DMS53 (cell line): ENCODE results near the gene ZNF549.
"Not testable (repeated sequence)": the region's sequence is repeated elsewhere in the genome, so short reads cannot be mapped to it uniquely, and the experiment has no call there.

Experiments
- DNase-seq: peaks from one replicate; lab custom pipeline; 2025; lab: John Stamatoyannopoulos, UW

ZNF549 gene

DNA sequence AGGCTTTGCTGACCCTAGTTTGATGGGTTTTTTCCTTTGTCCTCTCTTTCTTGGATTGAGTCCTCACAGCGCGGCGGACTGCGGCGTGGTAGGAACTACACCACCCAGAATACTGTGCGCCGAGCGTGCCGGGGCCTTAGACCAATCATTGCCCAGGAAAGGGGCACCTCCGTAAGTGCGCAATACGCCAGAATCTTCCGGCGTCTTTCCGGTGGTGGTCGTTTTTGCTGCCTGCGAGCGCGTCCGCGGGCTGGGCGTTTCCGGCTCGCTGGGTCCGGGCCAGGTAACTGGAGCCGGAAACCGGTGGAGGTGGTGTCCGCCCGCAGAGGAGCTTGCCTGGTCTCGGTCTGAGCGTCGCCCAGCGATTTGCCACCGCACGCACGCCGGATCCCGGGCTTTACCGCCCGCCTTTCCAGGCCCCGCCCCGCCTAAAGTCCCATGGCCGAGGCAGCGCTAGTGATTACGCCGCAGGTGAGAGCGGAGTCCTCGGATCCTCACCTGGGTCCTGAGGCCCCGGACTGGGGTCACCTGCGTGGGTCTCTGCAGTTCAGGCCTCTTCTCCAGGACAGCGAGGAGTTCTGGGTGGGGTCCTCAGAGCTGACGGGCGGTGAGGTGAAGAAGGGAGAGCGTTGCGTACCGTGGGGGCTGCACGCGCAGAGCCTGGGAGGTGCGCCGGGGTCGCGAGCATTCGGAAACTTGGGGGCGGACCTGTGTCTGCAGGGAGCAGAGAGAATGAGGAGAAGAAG lies at the start of gene ZNF549:
TSS of gene ZNF549 (plus strand) at position 221 of the 746 bp plus-strand sequence. CDS start at position 439, 218 bp downstream.
- DNase-seq, result peak; percentile 97

DNA sequence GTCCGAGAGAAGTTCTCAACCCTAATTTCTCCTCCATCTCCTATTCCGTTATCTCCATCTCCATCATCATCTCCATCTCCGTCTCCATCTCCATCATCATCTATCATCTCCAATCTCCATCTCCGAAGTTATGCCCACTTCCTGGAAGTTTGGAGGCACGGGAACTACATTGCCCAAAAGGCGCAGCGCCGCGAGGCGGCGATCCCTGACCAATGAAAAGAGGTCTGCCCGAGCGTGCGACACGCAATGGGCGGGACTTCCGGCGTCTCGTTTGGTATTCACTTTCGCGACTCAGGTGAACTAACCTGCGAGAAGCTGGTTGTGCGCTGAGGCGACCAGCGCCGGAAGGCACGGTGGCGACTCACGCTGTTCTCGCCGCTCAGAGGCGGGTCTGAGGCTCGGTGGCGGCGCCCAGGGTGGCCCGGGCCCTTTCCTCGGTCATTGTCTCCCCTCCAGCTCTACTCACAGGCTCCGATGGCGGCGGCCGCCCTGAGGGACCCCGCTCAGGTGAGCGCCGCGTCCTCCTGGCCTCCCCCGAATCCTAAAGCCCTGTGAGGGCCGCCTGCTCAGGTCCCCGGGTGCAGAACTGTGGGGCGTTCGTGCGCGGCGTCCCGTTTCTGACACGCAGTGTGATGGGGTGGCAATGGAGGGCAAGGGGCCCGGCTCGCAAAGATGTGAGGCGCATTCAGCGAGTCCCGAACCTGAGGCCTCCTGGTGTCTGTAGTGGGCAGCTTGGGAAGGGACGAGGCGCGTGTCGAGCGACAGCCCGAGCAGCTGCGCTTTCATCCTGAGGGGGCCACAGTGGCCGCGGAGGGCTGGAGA lies 39.5 kb upstream of the ZNF549 start, which contains the start of gene ZNF419:
TSS of gene ZNF419 (plus strand) at position 274 of the 822 bp plus-strand sequence. CDS start at position 475, 201 bp downstream.
- peak; percentile 98 for DNase-seq

DNA sequence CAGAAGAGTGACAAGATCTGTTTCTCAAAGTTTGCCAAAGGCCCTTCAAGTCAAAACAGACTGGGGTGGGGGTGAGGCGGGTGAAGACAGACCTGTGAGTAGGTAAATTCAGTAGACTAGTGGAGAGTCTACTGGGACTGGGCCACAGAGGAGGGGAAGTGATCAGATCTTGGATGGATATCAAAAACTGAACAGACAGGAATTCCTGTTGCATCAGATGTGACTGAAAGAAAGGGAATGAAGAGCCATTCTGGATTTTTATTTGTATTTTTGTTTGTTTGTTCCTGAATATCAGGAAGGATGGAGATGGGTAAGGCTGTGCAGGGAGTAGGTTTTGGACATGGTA lies 38.9 kb upstream of the ZNF549 start:
- DNase-seq, result not testable (repeated sequence)

DNA sequence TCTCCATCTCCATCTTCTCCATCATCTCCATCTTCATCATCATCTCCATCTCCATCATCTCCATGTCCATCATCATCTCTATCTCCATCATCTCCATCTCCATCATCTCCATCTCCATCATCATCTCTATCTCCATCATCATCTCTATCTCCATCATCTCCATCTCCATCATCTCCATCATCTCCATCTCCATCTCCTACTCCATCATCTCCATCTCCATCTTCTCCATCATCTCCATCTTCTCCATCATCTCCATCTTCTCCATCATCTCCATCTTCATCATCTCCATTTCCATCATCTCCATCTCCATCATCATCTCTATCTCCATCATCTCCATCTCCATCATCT lies 27.9 kb upstream of the ZNF549 start:
- not testable (repeated sequence) for DNase-seq

DNA sequence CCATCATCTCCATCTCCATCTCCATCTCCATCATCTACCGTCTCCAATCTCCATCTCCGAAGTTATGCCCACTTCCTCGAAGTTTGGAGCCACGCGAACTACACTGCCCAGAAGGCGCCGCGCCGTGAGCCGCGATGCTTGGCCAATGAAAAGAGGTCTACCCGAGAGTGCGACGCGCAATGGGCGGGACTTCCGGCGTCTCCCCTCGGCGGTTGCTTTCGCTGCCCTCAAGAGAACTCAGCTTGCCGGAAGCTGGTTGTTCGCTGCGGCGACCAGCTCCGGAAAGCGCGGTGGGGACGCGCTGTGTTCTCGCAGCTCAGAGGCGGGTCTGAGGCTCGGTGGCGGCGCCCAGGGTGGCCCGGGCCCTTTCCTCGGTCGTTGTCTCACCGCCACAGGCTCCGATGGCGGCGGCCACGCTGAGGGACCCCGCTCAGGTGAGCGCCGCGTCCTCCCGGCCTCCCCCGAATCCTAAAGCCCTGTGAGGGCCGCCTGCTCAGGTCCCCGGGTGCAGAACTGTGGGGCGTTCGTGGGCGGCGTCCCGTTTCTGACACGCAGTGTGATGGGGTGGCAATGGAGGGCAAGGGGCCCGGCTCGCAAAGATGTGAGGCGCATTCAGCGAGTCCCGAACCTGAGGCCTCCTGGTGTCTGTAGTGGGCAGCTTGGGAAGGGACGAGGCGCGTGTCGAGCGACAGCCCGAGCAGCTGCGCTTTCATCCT lies 27.3 kb upstream of the ZNF549 start, which contains the start of gene ZNF773:
TSS of gene ZNF773 (plus strand) at position 259 of the 716 bp plus-strand sequence. CDS start at position 402, 143 bp downstream.
- not testable (repeated sequence) for DNase-seq

DNA sequence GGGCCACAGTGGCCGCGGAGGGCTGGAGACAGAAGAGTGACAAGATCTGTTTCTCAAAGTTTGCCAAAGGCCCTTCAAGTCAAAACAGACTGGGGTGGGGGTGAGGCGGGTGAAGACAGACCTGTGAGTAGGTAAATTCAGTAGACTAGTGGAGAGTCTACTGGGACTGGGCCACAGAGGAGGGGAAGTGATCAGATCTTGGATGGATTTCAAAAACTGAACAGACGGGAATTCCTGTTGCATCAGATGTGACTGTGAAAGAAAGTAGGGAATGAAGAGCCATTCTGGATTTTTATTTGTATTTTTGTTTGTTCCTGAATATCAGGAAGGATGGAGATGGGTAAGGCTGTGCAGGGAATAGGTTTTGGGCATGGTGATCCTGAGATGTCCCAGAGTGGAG lies 26.8 kb upstream of the ZNF549 start:
- DNase-seq, result not testable (repeated sequence)

DNA sequence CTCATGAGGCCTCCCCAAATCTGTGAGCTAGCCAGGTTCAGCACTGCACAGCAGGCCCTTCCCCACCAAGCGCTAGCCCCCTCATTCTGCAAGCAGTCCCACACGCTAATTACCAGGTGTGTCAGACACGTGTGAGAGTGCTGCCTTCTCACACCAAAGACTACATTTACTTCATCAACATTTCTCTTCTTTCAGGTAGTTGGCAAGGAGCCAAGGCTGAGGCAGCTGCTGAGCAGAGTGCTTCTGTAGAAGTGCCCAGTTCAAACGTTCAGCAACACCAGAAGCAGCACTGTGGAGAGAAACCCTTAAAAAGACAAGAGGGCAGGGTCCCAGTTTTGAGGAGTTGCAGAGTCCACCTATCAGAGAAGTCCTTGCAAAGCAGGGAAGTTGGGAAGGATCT lies 21.0 kb upstream of the ZNF549 start:
- DNase-seq, result peak; percentile 73

DNA sequence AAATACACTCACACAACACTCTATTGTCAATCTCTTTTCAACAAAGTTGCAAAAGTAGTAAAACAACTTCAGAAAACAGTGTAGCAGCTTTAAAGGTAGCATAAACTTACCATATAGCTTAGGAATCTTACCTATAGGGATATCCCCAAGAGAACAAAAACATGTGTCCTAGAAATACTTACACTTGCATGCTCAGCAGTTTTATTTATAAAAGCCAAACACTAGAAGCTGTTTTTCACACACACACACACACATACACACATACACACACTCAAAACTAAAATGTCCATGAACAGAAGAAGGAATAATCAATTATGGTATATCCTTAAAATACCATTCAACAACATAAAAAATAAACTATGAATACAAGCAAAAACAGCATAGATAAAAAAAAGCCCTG lies 15.7 kb upstream of the ZNF549 start:
- DNase-seq, result no peak

DNA sequence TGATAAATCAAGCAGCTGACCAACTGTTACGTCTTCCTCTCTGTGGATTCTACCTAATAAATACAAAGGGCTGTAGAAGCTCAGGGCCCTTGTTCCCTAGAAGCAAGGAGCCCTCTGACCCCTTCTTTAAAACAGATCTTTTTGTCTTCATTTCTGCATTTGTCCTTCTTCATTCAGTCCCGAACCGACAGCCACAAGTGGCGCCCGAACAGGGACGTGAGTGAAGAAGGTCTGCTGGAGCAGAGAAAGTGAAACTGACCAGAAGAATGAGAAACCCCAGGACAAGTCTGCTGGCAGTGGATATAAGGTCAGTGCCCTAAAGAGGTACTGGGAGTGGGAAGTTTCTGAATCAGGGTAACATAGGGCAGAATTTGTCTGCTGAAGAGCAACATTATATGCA lies 14.3 kb upstream of the ZNF549 start:
- peak; percentile 15 for DNase-seq

DNA sequence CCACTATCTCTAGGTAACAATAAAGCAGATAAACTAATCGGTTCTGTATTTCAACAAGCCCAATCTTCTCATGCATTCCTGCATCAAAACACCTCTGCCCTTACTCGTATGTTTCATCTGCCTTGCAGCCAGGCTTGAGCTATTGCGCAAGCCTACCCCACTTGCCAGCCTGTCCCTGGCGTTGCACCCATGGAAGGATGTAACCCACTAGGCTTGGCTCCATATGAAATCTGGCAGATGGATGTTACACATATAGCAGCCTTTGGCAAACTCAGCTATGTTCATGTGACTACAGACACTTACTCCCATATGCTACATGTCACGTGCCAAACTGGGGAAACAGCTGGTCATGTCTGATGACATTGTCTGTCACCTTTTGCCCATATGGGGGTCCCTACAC lies 11.9 kb upstream of the ZNF549 start:
- no peak for DNase-seq

DNA sequence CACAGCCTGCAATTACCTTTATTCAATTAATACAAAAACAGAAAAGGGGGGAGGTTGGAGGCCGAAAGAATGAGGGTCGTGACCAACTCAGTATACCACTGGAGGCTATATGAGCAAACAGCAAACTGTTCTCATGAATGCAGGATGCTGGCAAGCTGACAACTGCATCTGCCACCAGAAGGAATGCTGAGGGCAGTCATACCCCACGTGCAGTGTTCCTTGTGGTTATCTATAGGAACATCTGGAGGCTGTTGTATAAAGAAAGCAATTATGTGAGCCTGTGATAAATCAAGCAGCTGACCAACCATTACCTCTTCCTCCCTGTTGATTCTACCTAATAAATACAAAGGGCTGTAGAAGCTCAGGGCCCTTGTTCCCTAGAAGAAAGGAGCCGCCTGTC lies 9.1 kb upstream of the ZNF549 start:
- not testable (repeated sequence) for DNase-seq

DNA sequence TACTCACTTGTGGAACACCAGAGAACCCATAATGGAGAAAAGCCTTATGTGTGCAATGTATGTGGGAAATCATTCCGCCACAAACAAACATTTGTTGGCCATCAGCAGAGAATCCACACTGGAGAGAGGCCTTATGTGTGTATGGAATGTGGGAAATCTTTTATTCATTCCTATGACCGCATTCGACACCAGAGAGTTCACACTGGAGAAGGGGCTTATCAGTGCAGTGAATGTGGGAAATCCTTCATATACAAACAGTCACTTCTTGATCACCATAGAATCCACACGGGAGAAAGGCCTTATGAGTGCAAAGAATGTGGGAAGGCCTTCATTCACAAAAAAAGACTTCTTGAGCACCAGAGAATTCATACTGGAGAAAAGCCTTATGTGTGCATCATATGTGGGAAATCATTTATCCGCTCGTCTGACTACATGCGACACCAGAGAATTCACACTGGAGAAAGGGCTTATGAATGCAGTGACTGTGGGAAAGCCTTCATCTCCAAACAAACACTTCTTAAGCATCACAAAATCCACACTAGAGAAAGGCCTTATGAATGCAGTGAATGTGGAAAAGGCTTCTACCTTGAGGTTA lies 10.9 kb downstream of the ZNF549 start:
- DNase-seq, result no peak

DNA sequence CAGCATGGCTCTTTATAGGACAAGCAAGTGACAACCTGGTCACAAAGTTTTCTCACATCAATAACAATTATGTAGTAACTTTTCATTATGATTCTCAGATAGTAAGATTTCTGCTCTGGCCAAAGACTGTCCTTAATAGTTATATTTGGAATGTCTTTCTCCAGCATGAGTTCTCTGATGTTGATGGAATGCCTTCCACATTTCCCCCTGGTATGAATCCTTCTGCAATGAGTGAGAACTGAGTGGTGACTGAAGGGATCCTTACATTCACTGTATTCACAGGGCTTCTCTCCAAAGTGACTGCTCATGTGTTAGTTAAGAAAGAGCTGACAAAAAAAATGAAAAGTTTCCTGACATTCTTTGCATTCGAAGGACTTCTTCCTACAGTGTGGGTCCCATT lies 19.4 kb downstream of the ZNF549 start:
- no peak for DNase-seq

DNA sequence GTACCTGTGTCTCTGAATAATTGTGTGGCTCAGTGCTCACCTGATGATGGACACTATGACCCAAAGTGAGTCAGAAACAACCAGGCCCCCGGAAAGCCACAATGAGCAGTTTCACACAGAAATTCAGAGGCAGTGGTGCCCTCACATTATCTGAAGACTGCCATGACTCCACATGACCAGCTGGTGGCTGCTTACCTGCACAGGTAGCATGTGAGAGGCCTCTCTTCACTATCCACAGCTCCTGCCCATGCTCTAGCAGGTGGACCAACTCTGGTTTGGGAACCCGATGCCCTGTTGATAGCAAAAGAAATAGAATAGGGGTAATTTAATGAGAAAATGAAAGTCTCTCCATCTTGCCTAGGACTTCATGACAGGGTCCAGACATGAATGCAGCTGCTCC lies 25.3 kb downstream of the ZNF549 start:
- peak; percentile 15 for DNase-seq

DNA sequence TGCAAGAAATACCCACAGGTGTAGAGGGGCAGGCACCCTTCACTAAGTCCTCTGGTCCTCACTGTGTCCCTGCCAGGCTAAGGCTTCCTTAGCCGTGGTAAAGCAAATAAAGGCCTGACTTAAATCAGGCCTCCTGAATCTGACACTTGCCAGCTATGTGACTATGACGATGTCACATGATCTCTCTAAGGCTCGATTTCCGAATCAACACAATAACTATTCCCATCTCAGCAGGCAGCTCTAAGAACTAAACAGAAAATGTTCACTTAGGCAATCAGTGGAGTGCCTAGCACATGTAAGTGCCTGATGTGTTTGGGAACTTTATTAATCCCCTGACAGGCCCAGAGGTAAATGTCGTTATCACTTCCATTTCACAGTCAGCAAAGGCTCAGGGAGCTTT lies 30.5 kb downstream of the ZNF549 start:
- no peak for DNase-seq

DNA sequence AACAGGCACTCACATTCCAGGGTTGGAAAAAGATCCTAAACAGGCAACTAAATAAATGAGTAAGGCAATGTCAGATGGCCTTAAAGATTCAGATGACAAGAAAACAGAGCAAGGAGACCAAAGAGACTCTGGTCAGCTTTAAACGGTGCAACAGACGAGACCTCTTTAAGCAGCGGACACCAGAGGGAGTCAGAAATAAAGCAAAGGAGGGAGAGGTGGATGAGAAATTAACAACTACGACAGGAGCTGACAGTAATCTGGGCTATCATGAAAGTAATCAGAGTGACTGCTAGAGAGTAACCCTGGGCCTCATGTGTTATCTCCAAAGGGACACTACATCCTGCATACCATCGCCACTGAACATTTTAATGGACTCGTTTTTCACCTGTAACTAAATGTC lies 31.4 kb downstream of the ZNF549 start:
- no peak for DNase-seq

DNA sequence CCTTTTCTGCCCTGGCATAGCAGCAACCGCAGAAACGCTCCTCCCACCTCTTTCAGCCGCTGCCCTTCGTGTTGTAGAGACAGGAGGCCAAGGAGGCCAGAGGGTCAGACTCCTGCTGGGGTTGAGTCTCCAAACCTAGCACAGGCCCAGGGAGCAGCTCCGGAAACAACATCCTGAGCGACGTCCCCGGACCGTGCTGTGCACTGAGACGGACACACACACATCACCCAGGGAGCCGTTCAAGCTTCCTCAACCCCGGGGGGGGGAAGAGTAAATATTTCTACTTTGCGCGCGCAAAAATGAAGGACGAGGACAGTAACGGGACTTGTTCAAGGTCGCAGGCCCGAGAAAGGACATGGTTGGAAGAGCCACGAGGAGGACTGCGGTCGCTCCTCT lies 31.9 kb downstream of the ZNF549 start:
- DNase-seq, result peak; percentile 56

DNA sequence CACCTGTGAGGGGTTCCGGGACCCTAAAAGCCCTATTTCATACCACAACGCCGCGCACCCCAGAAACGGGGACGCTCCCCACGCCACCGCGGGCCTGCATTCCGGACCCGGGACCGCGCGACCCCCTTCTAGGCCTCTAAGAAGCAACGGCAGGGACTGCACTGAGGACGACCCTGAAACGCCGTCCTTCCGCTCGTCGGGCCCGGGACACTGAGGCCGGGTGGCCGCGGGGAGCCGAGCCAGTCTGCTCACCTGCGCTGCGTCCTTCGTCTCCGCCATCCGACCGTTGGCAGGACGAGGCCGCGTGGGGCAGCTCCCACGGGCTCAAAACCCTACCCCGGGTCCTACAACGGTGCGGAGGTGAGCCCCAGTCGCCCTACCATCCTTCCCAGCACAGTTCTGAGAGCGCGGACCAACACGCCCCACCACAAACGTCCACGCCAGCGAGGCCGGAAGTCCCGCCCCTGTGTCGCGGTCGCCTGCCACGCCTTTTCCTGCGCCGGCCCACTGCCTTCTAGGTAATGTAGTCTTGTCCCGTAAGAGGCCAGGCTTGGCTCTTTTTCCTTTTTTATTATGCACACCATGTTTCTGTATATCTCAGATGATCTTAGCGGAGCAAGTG lies 32.4 kb downstream of the ZNF549 start, which contains the start of gene ZNF550:
TSS of gene ZNF550 (minus strand) at position 460 of the 622 bp plus-strand sequence. CDS start at position 279, 181 bp downstream.
- DNase-seq, result peak; percentile 93

DNA sequence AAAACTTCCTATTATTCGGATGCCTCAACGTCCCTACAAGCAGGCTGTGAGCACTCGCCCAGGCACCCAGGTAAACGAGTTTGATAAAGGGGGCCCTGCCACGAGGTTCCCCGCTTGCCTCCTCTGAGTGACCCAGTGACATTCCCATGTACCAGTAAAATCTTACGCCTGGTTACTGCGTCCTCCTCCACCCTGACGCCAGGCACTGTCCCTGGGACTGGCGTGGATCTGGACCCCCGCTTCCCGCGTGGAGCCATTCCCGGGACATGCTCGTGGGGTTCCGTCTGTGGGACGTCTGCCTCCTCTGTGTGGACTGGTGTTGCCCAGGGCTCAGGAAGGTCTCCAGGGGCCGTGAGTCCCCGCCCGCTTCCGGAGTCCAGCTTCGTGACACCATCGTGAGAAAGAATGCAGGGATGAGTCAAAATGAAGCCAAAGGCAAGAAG lies 32.9 kb downstream of the ZNF549 start:
- peak; percentile 66 for DNase-seq

DNA sequence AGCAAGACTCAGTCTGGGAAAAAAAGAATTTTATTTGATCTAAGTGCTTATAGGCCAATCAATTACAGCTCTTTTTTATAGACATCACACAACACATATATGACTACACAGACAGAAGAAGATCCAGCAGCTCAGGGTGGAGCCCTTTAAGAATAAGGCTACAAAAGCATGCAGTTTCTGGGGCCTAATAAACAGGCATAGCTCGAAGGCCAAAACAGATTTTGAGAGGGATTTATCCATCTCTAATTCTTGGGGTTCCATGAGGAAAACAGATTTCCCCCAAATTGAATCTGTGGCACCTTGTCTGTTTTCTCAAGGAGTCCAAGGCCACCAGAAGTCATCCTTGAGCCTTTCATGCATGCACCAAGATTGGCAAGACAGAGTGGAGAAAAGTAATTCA lies 36.4 kb downstream of the ZNF549 start:
- peak; percentile 9 for DNase-seq
